Activated CD8-positive, alpha-beta T cell treated with anti-CD3 and anti-CD28 coated beads for 36 hours (primary cell): ENCODE measurements around the gene NCOA1. TPM values are rescaled to one million over a fixed set of nuclear protein-coding genes. Genes with fewer than 3 reads are reported as not detected.

Source experiments
- ATAC-seq: fragments of 200-7000 bp; cut with Tn5 transposase; one replicate; pipeline ENCODE4 v1.10.0; 2021; ENCODE audit warnings: mild to moderate bottlenecking, moderate library complexity
- CTCF ChIA-PET: fragments of 350-600 bp; sonication (Branson Sonifier 250); formaldehyde crosslinking; loops from one replicate; lab custom pipeline; 2021; ENCODE audit warnings: antibody characterized with exemption; lab: Charles Lee
- POLR2A ChIA-PET: fragments of 350-600 bp; sonication (Branson Sonifier 250); formaldehyde crosslinking; loops from one replicate; lab custom pipeline; 2021; ENCODE audit warnings: antibody characterized with exemption; lab: Charles Lee
- DNase-seq: peaks from one replicate; pipeline ENCODE4 v3.0.0-alpha.2; 2020
- H3K27ac Mint-ChIP-seq: one replicate; pipeline ENCODE4 v1.8.0; 2021; ENCODE audit warnings: mild to moderate bottlenecking, mixed read lengths
- H3K27me3 Mint-ChIP-seq: one replicate; pipeline ENCODE4 v1.8.0; 2021; ENCODE audit warnings: mixed read lengths
- H3K36me3 Mint-ChIP-seq: one replicate; pipeline ENCODE4 v1.8.0; 2021; ENCODE audit warnings: low read depth, mixed read lengths
- H3K4me1 Mint-ChIP-seq: one replicate; pipeline ENCODE4 v1.8.0; 2021; ENCODE audit warnings: low read depth, mixed read lengths
- H3K4me3 Mint-ChIP-seq: one replicate; pipeline ENCODE4 v1.8.0; 2021; ENCODE audit warnings: mild to moderate bottlenecking, moderate library complexity, mixed read lengths
- H3K9me3 Mint-ChIP-seq: one replicate; pipeline ENCODE4 v1.8.0; 2021; ENCODE audit warnings: mixed read lengths
- intact Hi-C: fragments of 100-400 bp; cut with micrococcal nuclease; formaldehyde crosslinking; loops from one replicate; pipeline ENCODE4 v1.10.0; 2022
- total RNA-seq, 2 experiments: library from RNA; stranded (reverse); gene quantifications; one replicate each; pipeline ENCODE4 v1.2.3, GENCODE V29; 2021
- TF ChIP-seq, protein P1 (sequence below): fragments of 200-600 bp; IDR thresholded peaks from one replicate; pipeline ENCODE4 v1.8.0; 2022; ENCODE audit warnings: antibody characterized with exemption, mild to moderate bottlenecking

NCOA1 gene
- total RNA-seq, 2 experiments from 2014 or later, result 16.8 to 17.1 TPM

DNA sequence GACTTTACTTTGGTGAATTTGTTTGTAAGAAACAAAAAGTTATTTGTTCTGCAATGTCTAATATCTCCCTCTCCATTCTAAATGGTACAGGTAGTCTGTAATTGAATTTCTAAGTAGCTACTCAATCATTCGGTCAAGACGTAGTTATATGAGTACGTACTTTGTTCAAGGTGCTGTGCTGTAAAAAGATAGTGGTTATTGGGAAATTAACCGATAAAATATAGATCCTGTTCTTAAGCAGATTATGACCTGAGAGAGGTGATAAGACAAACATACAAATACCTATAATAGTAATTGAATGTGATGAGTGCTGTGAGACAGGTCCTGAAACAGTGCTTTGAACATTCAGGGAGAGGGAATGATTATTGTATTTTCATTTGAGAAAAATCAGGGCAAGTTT lies 7.1 kb downstream of the NCOA1 start:
- POLR2A ChIA-PET, result no interaction called here
- intact Hi-C loops, result no loop called here

DNA sequence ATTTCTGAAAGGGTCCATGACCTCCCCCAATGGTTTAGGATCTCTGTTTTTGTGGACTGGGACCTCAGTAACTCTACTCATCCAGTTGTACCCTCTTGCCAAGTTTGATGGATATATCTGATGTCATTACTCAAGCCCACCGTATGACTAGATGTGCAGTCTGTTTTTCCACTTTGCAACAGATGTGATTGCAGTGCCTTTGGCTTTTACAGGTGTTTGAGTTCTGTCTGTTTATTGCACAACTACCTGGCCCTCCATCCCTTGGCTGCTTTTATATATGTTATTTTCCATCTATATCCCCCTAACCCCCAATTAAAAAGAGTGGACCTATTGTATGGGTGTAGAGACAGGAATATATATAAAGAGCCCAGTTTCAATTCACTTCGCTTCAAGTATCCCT lies 10.8 kb downstream of the NCOA1 start:
- peaks cover 5% of the 10 kb centered on the region for H3K36me3 Mint-ChIP-seq
- H3K9me3 Mint-ChIP-seq, result no peaks in the 10 kb centered on the region
- intact Hi-C loops, result no loop called here
- H3K4me3 Mint-ChIP-seq, result no peak overlapping the region
- ATAC-seq (no peak), DNase-seq (no peak)
- peaks cover 56% of the 10 kb centered on the region for H3K4me1 Mint-ChIP-seq
- no peak overlapping the region for H3K27ac Mint-ChIP-seq
- TF ChIP-seq, protein P1, sequence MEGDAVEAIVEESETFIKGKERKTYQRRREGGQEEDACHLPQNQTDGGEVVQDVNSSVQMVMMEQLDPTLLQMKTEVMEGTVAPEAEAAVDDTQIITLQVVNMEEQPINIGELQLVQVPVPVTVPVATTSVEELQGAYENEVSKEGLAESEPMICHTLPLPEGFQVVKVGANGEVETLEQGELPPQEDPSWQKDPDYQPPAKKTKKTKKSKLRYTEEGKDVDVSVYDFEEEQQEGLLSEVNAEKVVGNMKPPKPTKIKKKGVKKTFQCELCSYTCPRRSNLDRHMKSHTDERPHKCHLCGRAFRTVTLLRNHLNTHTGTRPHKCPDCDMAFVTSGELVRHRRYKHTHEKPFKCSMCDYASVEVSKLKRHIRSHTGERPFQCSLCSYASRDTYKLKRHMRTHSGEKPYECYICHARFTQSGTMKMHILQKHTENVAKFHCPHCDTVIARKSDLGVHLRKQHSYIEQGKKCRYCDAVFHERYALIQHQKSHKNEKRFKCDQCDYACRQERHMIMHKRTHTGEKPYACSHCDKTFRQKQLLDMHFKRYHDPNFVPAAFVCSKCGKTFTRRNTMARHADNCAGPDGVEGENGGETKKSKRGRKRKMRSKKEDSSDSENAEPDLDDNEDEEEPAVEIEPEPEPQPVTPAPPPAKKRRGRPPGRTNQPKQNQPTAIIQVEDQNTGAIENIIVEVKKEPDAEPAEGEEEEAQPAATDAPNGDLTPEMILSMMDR, result no peak
- ChIA-PET POLR2A (no interaction called here), CTCF (interaction anchor here (1.6 kb wide), 1 partner anchor 79 kb away, joined by 3 read pairs; no protein-coding TSS in a partner anchor)
- H3K27me3 Mint-ChIP-seq, result no peaks in the 10 kb centered on the region

More for the DNA sequence above, 7.1 kb downstream of the NCOA1 start:
- Mint-ChIP-seq H3K4me1 (peaks cover 62% of the 10 kb centered on the region), H3K4me3 (no peak overlapping the region), H3K27me3 (no peaks in the 10 kb centered on the region), H3K36me3 (peaks cover 2% of the 10 kb centered on the region), H3K27ac (no peak overlapping the region), H3K9me3 (no peaks in the 10 kb centered on the region)
- TF ChIP-seq, protein P1, result no peak
- CTCF ChIA-PET, result interaction anchor here (0.7 kb wide), 1 partner anchor 379 kb away, joined by 3 read pairs; no protein-coding TSS in a partner anchor
- no peak for ATAC-seq
- DNase-seq, result no peak

DNA sequence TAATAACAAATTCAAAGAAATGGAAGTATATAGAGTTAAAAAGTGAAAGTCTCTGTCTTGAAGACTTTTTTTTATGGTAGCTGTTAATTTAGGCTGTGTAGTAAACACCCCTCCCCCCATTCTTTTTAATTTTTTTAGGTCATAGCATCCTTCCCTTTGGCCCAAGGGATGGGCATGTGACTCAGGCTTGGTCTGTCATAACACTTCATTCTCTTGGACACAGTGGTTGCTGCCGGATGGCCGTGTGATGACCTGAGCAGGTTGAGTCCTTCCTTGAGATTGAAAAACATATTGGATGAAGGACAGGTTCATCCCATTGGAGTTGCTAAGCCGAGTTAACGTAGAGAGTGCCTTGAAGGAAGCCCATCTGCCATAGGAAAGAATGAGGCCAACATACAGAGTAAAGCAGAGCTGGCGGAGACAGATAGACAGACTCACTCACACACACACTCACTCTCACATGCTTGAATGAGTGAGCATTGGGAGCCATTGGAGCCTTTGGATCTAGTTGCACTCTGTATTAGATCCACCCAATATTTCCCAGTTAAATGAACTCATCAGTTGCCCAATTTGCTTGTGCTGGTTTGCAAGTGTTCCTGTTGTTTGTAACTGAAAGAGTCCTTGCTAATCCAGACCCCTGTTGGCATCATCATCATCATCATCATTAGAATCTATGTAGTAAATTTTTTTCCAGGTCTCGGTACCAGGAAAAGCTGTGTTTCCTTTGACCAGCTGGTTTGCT lies 14.7 kb downstream of the NCOA1 start:
- Mint-ChIP-seq H3K9me3 (no peaks in the 10 kb centered on the region), H3K4me3 (no peak overlapping the region), H3K27me3 (no peaks in the 10 kb centered on the region), H3K36me3 (peaks cover 3% of the 10 kb centered on the region), H3K27ac (no peak overlapping the region), H3K4me1 (peaks cover 66% of the 10 kb centered on the region)
- ATAC-seq (no peak), DNase-seq (no peak)
- TF ChIP-seq, protein P1, result no peak
- intact Hi-C loops, result loop anchor here (5.0 kb wide), 1 partner anchor 72 kb away; no protein-coding TSS in a partner anchor
- ChIA-PET CTCF (interaction anchor here (1.4 to 2.3 kb wide), 5 partner anchors 9 to 322 kb away, joined by 3 to 12 read pairs (median 5); partner anchors contain the start of gene NCOA1), POLR2A (interaction anchor here (1.1 kb wide), 1 partner anchor 163 kb away, joined by 3 read pairs; no protein-coding TSS in a partner anchor)

DNA sequence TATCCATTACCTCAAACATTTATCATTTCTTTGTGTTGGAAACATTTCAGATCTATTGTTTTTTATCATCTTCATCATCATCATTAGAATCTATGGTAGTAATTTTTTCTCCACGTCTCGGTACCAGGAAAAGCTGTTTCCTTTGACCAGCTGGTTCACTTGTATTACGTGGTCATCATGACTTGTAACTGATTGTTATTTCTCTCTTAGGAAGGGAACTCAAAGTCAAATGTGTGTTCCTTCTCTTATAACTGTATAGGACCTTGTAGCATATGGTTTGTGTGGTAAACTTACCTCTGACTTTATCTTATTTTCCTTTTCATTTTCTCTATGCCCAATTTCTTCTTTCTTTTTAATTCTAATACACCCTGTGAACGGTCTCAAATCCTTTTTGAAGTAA lies 16.5 kb downstream of the NCOA1 start:
- TF ChIP-seq, protein P1, result no peak
- no peak for ATAC-seq

DNA sequence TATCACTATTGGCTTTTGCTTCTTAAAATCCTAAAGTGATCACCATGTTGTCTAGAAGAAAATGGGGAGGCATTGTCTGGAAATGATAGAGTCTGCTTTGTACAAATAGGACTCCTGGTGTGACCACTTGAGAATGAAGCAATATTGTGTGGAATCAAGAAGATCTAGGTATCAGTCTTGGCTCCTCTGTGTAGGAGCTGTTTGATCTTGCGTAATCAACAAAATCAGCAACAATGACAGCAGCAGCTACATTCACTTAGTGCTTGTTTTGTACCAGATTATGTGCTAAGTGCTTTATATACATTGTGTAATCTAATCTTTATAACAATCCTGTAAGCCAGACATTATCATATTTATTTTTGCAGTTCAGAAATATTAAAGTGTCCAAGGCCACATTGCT lies 17.8 kb downstream of the NCOA1 start:
- ATAC-seq (no peak), DNase-seq (no peak)
- no peak overlapping the region for H3K4me3 Mint-ChIP-seq
- peaks cover 71% of the 10 kb centered on the region for H3K4me1 Mint-ChIP-seq
- H3K36me3 Mint-ChIP-seq, result peaks cover 5% of the 10 kb centered on the region
- H3K27me3 Mint-ChIP-seq, result no peaks in the 10 kb centered on the region
- intact Hi-C loops, result loop anchor here (5.0 kb wide), 1 partner anchor 68 kb away; no protein-coding TSS in a partner anchor
- POLR2A ChIA-PET, result no interaction called here
- no peak overlapping the region for H3K27ac Mint-ChIP-seq
- CTCF ChIA-PET, result interaction anchor here (0.9 kb wide), 1 partner anchor 21 kb away, joined by 3 read pairs; no protein-coding TSS in a partner anchor
- H3K9me3 Mint-ChIP-seq, result no peaks in the 10 kb centered on the region
- TF ChIP-seq, protein P1, result no peak

More for the DNA sequence above, 16.5 kb downstream of the NCOA1 start:
- CTCF ChIA-PET, result interaction anchor here (1.2 to 2.3 kb wide), 4 partner anchors 11 to 105 kb away, joined by 4 to 12 read pairs (median 6); partner anchors contain the start of gene NCOA1
- H3K4me3 Mint-ChIP-seq, result no peak overlapping the region
- H3K36me3 Mint-ChIP-seq, result peaks cover 5% of the 10 kb centered on the region
- H3K27me3 Mint-ChIP-seq, result no peaks in the 10 kb centered on the region
- intact Hi-C loops, result loop anchor here (5.0 kb wide), 1 partner anchor 70 kb away; no protein-coding TSS in a partner anchor
- H3K27ac Mint-ChIP-seq, result no peak overlapping the region
- POLR2A ChIA-PET, result no interaction called here
- DNase-seq, result no peak
- H3K4me1 Mint-ChIP-seq, result peaks cover 73% of the 10 kb centered on the region
- H3K9me3 Mint-ChIP-seq, result no peaks in the 10 kb centered on the region
